K562 (cell line): Measurements from ENCODE around the gene RGS8. TPM values are rescaled to one million over a fixed set of nuclear protein-coding genes. Genes with fewer than 3 reads are reported as not detected.

ENCODE experiments used
- ATAC-seq: fragments of 200-7000 bp; cut with Tn5 transposase; 3 replicates; pipeline ENCODE4 v1.9.1; 2020; ENCODE audit warnings: moderate library complexity
- BruUV-seq: library from RNA; stranded (reverse); fragments of 400-500 nt; replicated peaks from 2 replicates; lab custom pipeline; 2021; lab: Mats Ljungman, UMichigan
- CTCF ChIA-PET: fragments of 300-600 bp; formaldehyde crosslinking; extraction: SDS; loops from one replicate; lab custom pipeline; 2021; ENCODE audit warnings: low intra/inter-chr PET ratio; lab: Yijun Ruan, JAX
- POLR2A ChIA-PET: fragments of 300-600, 350-650 bp; sonication (Branson Sonifier 250); formaldehyde crosslinking; extraction: SDS; loops from one replicate; lab custom pipeline; 2021; ENCODE audit warnings: antibody characterized with exemption, inconsistent platforms; lab: Yijun Ruan, JAX
- DNase-seq, 4 experiments: peaks; one replicate each; pipeline versions ENCODE4 v3.0.0 to v3.0.0-alpha.2; 2011 to 2018; ENCODE audit warnings: low spot score in 3 of 4, mixed read lengths in 3 of 4; ENCODE audit errors: extremely low read depth in 1 of 4
- FAIRE-seq: peaks from 2 replicates; lab custom pipeline; 2011; peaks lifted over from hg19 to GRCh38; lab: Jason Lieb, UNC
- H2AFZ ChIP-seq: 2 replicates; pipeline ENCODE4 v1.6.0; 2011; ENCODE audit warnings: low read depth, low read length, control low read depth, inconsistent platforms
- H3K27ac ChIP-seq: fragments of 200-600 bp; 3 replicates; pipeline ENCODE4 v1.8.0; 2011; ENCODE audit warnings: low read depth, mild to moderate bottlenecking, control low read depth, inconsistent platforms, low read length, moderate library complexity, mixed read lengths; ENCODE audit errors: extremely low read depth
- H3K27me3 ChIP-seq, 2 experiments: fragments of 300-600 bp in 1 of 2; 2 replicates in 1 of 2; 3 replicates in 1 of 2; pipeline versions ENCODE4 v1.6.0 to v1.8.0; 2011; ENCODE audit warnings: inconsistent platforms in 2 of 2, low read length in 2 of 2, mild to moderate bottlenecking in 1 of 2, mixed read lengths in 1 of 2, moderate library complexity in 1 of 2; ENCODE audit not compliant: control insufficient read depth in 2 of 2, insufficient read depth in 2 of 2
- H3K36me3 ChIP-seq: fragments of 300-600 bp; 3 replicates; pipeline ENCODE4 v1.8.0; 2011; ENCODE audit warnings: mild to moderate bottlenecking, low read length, inconsistent platforms; ENCODE audit not compliant: control insufficient read depth, insufficient read depth
- H3K4me1 ChIP-seq, 2 experiments: fragments of 200-600 bp in 1 of 2; replicated peaks in 1 of 2; 2 replicates in 1 of 2; 3 replicates in 1 of 2; pipeline versions ENCODE4 v1.5.1 to v1.8.0; 2011; ENCODE audit warnings: inconsistent platforms in 2 of 2, low read length in 2 of 2, mild to moderate bottlenecking in 1 of 2, mixed read lengths in 1 of 2, moderate library complexity in 1 of 2; ENCODE audit not compliant: control insufficient read depth in 2 of 2, insufficient read depth in 2 of 2
- H3K4me2 ChIP-seq: 2 replicates; pipeline ENCODE4 v1.6.1; 2011; ENCODE audit warnings: low read length, control low read depth, inconsistent platforms, mixed read lengths; ENCODE audit not compliant: insufficient read depth
- H3K4me3 ChIP-seq: fragments of 200-600 bp; sonication (generic), shearing (Covaris generic); 2 replicates; pipeline ENCODE4 v1.5.1; 2016; ENCODE audit warnings: control low read depth, inconsistent platforms
- H3K79me2 ChIP-seq: fragments of 200-600 bp; 3 replicates; pipeline ENCODE4 v1.8.0; 2011; ENCODE audit warnings: low read length, inconsistent platforms; ENCODE audit not compliant: control insufficient read depth, insufficient read depth
- H3K9ac ChIP-seq, 2 experiments: 2 replicates each; pipeline versions ENCODE4 v1.6.0 to v1.6.1; 2011; ENCODE audit warnings: low read depth in 2 of 2, low read length in 2 of 2, control low read depth in 1 of 2, inconsistent platforms in 1 of 2, mild to moderate bottlenecking in 1 of 2, mixed read lengths in 1 of 2; ENCODE audit not compliant: insufficient read depth in 1 of 2
- H3K9me1 ChIP-seq: one replicate; pipeline ENCODE4 v1.6.0; 2011; ENCODE audit warnings: inconsistent platforms, mild to moderate bottlenecking, low read length, moderate library complexity; ENCODE audit not compliant: control insufficient read depth, insufficient read depth
- H3K9me3 ChIP-seq: replicated peaks from 2 replicates; pipeline ENCODE4 v1.5.1; 2011; ENCODE audit warnings: low read depth, low read length, inconsistent platforms; ENCODE audit not compliant: control insufficient read depth, insufficient read depth
- H4K20me1 ChIP-seq: replicated peaks from 2 replicates; pipeline ENCODE4 v1.6.1; 2011; ENCODE audit warnings: low read length, inconsistent platforms, mixed read lengths; ENCODE audit not compliant: control insufficient read depth, insufficient read depth
- ADNP ChIP-seq: fragments of 200-800 bp; sonication (Bioruptor generic); IDR thresholded peaks from 2 replicates; pipeline ENCODE4 v1.6.1; 2016; ENCODE audit warnings: missing genetic modification characterization, missing compliant biosample characterization
- ASH1L ChIP-seq: fragments of 450-650 bp; IDR thresholded peaks from 2 replicates; pipeline ENCODE4 v1.6.1; 2018; ENCODE audit warnings: borderline replicate concordance, mild to moderate bottlenecking, low read depth; ENCODE audit not compliant: partially characterized antibody
- BHLHE40 ChIP-seq: IDR thresholded peaks from 2 replicates; pipeline ENCODE4 v1.6.1; 2011; ENCODE audit warnings: low read length, improper control_type of control experiment
- CBX8 ChIP-seq: fragments of 200-600 bp; sonication (generic); IDR thresholded peaks from 2 replicates; pipeline ENCODE4 v1.6.1; 2012; ENCODE audit warnings: borderline replicate concordance, mixed run types, low read depth, mild to moderate bottlenecking, moderate library complexity, mixed read lengths, low read length, control low read depth, inconsistent platforms; ENCODE audit not compliant: poor library complexity, severe bottlenecking; ENCODE audit errors: extremely low read depth
- POLR2A ChIP-seq: fragments of 450-650 bp; conservative IDR thresholded peaks from 2 replicates; pipeline ENCODE4 v1.6.1; 2016
- RB1 ChIP-seq: fragments of 450-650 bp; IDR thresholded peaks from 2 replicates; pipeline ENCODE4 v1.6.1; 2017; ENCODE audit warnings: low read depth, mild to moderate bottlenecking
- RBM15 ChIP-seq: fragments of 200-400 bp; formaldehyde crosslinking; IDR thresholded peaks from 2 replicates; pipeline ENCODE4 v1.6.1; 2018; ENCODE audit warnings: mild to moderate bottlenecking, low read length, moderate library complexity; ENCODE audit not compliant: insufficient read depth
- XRCC4 ChIP-seq: IDR thresholded peaks from one replicate; pipeline ENCODE4 v1.6.1; 2011; ENCODE audit not compliant: insufficient read depth, insufficient read length; ENCODE audit errors: extremely low read depth
- ZBTB12 ChIP-seq: fragments of 250-450 bp; sonication (Bioruptor Pico); IDR thresholded peaks from 2 replicates; pipeline ENCODE4 v1.4.0; 2020
- ZNF79 ChIP-seq: fragments of 250-450 bp; sonication (Bioruptor Pico); IDR thresholded peaks from 2 replicates; pipeline ENCODE4 v1.4.0; 2020; ENCODE audit warnings: low read depth, mild to moderate bottlenecking, moderate library complexity
- WGBS: fragments of 100-300 bp; shearing (Covaris generic); methylation state at CpG from one replicate; pipeline ENCODE4 v1.1.6; 2016; ENCODE audit warnings: low coverage, mixed read lengths; ENCODE audit not compliant: insufficient coverage; ENCODE audit errors: missing lambda C conversion rate; 5-methylcytosine and 5-hydroxymethylcytosine counted together
- in situ Hi-C: fragments of 300-500 bp; cut with MboI; formaldehyde crosslinking; loops from 4 replicates; pipeline ENCODE4 v1.15.0; 2018; ENCODE audit warnings: inconsistent platforms, mixed read lengths
- intact Hi-C: fragments of 100-400 bp; cut with micrococcal nuclease; formaldehyde crosslinking; loops from 2 replicates; pipeline ENCODE4 v1.14.2; 2022
- polyA plus RNA-seq, 8 experiments: library from polyadenylated mRNA; depleted of rRNA in 4 of 8; stranded (reverse) in 5 of 8; unstranded in 3 of 8; fragments of >200 nt; fragmentation: Nextera tagmentation in 2 of 8; fragmentation: Illumina TruSeq in 1 of 8; extraction: Ambion mirVana in 2 of 8; extraction: Trizol in 1 of 8; gene quantifications; 2 replicates each; pipeline versions ENCODE4 v1.2.1 to v1.2.3, GENCODE V29; 2011 to 2014; ENCODE audit warnings: inconsistent platforms in 1 of 8, missing spikeins in 1 of 8
- total RNA-seq, 7 experiments: library from RNA; depleted of rRNA in 6 of 7; stranded (reverse); fragments of >200 nt in 6 of 7; fragmentation: Illumina TruSeq in 2 of 7; extraction: Trizol in 2 of 7; gene quantifications; 2 replicates each; pipeline versions ENCODE4 v1.2.1 to v1.2.3, GENCODE V29; 2011 to 2021; ENCODE audit warnings: low replicate concordance in 1 of 7

The RGS8 gene
- total and polyA plus RNA-seq, 9 of the 15 experiments (the other 6 are each of a cell fraction or from before 2014, with no cell fraction given) = not detected

GRCh38 chr1:182698971-182699370 is 14.6 kb upstream of the RGS8 start:
- in situ Hi-C loops = no loop called here
- CTCF ChIA-PET = no interaction called here
- no peaks in the 10 kb centered on the region for H3K4me1 ChIP-seq

More at GRCh38 chr1:182698971-182699370, 14.6 kb upstream of the RGS8 start:
- BruUV-seq = no TSS peak
- Histone ChIP-seq H3K4me2 (no peak overlapping the region), H2AFZ (no peak overlapping the region), H3K79me2 (no peaks in the 10 kb centered on the region), H3K9ac (no peak overlapping the region), H3K9me3 (no peaks in the 10 kb centered on the region), H3K36me3 (no peaks in the 10 kb centered on the region), H4K20me1 (no peaks in the 10 kb centered on the region), H3K4me3 (no peak overlapping the region), H3K27me3 (peaks cover 23 to 26% of the 10 kb centered on the region in 2 experiments), H3K9me1 (no peaks in the 10 kb centered on the region), H3K27ac (no peak overlapping the region)
- WGBS = 1% methylated on average over 5 of the region's 5 CpGs
- no peak for ATAC-seq
- no peak for DNase-seq
- TF ChIP-seq RB1 (no peak), ADNP (tag) (no peak), XRCC4 (no peak), CBX8 (no peak), RBM15 (no peak), ZNF79 (CRISPR knock-in tag) (no peak), BHLHE40 (no peak), POLR2A (no peak), ASH1L (no peak), ZBTB12 (CRISPR knock-in tag) (no peak)
- intact Hi-C loops = no loop called here
- FAIRE-seq = no peak
- POLR2A ChIA-PET = interaction anchor here (1.2 to 1.4 kb wide), 2 partner anchors 32 to 94 kb away, joined by 4 read pairs; partner anchors contain the start of gene RGS16
